HG03460 (cell line): ENCODE results near the gene GZF1.
"Not testable (repeated sequence)": the region's sequence is repeated elsewhere in the genome, so short reads cannot be mapped to it uniquely, and the experiment has no call there.

ENCODE experiments used
- ATAC-seq: cut with Tn5 transposase; IDR thresholded peaks from one replicate; pipeline ENCODE4 v1.9.1; 2021; ENCODE audit not compliant: unreplicated experiment

Gene GZF1

DNA sequence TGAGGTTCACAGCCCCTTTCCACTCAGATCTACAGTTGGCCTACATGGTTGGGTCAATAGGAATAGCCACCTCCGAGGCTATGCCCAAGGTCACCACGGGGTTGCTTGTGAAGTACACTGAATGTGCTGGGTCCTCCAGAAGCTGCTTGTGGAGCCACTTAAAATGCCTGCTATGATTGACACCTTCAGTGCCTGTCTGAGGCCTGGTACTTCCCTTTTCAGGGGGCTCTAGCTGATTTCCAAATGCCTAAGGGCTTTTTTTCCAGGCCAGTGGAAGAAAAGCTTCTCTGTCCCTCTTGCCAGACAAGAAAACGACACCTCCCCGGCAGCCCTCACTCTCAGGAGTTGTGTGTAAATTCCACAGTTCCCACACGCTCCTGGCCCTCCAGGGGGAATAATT, 17.6 kb upstream of the GZF1 start:
- ATAC-seq: no peak

DNA sequence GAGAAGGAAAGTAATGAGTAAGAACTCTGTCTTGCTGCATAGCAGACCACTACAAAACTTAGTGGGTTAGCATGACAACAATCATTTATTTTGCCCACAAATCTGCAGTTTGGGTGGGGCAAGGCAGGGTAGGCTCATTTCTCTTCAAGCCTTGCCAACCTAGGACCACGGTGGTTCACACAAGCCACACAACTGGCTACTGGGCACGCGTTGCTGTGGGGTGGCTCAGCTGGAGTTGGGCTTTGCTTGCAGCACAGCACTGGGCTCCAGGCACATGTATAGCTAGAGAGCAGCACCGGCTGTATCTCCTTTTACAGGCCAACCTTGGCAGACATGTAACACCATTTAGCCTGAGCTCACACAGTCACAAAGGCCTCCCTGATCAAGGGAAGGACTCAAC, 16.0 kb upstream of the GZF1 start:
- ATAC-seq: no peak

DNA sequence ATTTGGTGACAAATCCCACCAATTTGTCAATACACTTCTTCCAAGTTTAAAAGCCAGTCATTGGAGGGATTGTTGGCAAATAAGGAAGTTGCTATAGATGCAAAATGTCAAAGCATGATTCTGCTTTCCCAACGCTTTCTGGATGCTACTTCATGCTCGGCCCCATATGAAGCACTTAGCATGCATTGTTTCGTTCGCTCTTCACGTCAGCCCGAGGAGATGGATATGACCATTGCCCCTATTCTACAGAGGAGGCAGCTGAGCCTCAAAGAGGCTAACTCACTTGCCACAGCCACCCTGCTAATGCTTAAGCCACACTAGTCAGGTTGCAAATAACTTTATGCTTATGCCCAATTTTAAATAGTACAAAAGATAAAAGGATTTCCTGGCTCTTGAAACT, 14.2 kb upstream of the GZF1 start:
- no peak for ATAC-seq

DNA sequence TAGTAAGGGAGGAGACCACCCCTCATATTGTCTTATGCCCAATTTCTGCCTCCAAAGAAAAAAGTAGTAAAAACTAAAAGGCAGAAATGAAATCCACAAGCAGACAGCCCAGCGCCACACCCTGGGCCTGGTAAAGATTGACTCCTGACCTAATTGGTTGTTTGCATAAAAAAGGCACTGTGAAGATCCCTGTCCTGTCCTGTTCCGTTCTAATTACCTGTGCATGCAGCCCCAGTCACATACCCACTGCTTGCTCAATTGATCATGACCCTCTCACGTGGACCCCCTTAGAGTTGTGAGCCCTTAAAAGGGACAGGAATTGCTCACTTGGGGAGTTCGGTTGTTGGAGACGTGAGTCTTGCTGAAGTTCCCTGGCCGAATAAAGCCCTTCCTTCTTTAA, 13.5 kb upstream of the GZF1 start:
- not testable (repeated sequence) for ATAC-seq

DNA sequence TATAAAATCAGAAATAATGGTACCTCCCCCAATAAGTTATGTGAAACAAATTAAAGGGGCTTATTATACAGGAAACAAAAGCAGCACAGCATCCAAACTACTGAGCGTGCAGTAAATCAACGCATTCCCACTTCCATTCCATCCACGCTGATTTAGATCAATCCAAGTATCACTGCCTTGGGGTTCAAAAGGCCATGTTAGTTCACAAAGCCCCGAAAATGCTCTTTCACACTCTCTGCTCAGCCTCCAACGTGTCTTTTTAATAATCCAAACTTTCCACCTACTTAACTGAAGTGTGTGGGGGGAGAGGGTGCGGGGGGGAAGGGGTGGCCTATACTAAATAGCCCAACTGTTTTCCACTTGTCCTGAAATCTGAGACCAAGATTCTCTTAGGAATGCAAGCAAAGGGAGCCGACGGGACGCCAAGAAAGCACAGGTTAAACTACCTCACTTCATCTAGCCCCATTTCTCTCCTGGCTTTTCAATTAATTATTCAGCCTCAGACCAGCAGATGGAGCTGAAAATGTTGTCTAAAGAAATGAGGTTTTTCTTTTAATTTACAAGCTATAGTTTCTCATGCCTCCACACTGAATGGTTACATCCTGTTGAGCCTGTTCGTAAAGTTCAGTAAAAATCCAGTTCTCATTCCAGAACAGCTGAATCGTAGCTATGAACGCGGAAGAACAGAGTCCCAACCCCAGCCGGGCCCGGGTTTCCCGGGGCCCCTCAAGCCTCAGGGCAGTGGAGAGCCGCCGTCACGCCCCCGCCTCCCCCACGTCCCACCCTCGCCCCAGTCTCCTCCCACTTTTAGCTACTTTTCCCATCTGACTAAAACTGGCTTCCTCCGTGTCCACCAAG, 12.4 kb upstream of the GZF1 start:
- peak; percentile 27 for ATAC-seq

DNA sequence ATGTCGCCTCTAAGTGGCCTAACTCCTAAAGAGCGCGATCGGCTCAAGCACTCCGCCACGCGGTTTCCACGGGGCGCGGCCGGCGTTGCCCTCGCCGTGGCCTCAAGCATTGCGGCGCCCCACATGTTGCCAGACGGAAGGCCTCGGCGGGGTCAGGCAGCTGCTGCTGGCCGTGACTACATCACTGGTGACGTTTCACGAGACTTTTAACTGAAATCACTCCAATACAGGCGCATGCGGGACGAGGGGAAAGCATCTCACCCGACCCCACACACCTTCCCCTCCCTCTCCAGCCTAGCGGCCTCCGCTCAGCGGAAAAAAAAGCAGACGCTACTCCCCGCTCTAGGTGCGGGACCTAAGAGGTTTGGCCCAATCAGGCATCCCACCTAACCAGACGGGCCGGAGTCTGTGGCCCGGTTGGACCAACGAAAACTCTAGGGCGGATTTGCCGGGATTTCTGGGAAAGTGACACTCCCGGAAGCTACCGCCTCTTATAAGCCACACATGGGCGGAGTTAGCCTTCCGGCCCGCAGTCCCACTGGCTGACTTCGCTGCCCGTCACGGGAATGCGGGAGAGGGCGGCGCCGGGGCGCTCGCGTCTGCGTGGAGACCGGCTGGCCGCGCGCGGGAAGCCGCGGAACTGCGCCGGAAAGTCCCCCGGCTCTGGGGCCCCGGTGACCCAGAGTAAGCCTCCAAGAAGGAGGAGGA, 11.6 kb upstream of the GZF1 start, which contains the start of gene NXT1:
Gene NXT1, plus strand, starts transcription at position 596 of the 708 bp plus-strand sequence. CDS start 3,251 bp downstream, outside the sequence.
- peak; percentile 87 for ATAC-seq

DNA sequence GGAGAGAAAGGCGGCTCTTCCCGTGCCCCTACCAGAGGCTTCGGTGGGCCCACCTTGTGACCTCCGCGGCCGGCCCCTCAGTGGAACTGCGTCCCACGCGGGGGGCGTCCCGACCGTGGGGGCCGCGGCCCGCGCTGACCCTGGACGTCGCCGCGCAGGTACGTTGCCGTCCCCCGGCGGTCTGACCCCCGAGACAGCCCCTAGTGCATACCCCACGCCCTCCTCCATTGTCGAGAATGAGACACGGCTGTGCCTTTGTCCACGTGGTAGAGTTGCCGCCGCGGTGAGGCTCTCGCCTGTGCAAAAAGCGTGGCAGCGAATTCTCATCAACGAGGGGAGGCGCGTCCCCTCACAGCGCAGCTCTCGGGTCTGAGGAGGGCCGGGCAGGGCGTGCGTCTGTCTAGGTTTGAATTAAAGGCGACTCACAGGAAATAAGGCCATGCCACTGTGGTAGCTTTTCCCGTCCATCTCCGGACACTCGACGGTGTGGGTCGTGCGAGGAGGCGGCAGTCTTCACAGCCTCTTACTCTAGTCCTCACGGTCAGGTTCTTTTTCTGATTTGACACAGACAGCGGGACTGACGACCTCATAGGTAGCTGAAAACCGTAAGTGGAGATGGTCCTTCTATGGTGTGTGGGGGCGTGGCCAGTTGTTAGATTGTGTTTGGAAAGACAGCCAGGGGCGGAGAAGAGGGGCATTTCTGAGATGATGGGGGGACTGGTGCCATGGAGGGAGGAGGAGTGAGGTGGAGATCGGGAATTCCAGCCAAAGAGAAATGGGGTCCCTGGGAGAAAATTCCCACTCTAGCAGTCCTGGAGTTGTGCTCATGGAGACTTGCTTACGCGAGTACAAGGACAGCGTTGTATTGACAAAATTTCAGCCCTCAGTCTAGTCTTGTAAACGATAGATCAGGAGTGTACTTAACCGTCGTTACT, 10.8 kb upstream of the GZF1 start:
- ATAC-seq: peak; percentile 24

DNA sequence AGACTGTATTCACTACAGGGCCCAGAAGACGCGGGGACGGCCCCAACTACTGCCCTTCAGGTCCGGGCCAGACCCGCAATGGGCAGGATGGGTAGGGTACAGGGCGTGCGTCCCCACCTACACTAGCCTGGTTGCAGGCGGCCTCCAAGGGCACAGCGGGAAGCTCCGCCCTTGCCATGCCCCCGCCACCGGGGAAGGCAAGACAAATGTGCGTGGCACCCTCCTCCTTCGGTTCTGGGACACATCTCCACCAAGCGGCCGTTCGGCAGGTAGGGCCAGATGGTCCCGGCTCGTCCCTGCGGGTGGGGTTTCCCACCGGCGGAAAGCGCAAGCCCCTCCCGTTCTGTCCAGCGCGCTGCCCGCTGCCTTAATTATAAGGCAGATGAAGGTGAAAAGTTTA, 5.8 kb upstream of the GZF1 start:
- ATAC-seq: no peak

DNA sequence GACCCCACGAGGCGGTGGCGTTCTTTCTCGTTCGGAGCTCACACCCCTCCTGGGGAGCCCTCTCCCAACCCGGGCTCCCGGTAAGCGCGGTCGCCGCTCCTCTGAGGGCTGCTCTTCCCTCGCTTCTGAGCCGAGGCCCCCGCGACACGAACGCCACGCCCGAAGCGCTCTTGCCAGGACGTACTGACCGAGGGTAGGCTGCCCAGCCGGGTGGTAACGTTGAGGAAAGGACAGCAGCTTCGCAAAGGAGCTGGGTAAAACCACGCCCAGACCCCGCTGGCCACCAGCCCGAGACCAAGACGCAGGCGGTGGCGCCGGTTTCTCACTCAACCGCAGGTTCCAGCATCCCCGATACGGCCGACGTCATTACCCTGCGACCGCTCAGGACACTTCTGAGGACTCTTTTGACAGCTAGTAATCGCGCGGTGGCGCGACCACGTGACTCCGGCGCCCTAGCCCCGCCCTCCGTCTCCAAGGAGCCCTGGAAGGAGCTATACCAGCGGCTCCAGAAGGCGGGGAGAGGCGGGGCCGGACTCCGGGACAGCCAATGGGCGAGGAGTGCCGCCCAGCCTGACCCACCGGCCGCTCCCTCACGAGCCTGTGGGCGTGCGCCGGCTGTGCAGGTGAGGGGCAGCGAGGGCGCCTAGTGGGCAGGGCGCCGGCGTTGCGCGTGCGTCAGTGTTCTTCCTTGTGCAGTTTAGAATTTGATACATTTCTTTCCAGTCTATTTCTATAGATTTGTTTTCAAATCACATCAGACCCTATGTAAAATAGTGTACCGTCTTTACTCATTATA, 4.0 kb upstream of the GZF1 start:
- peak; percentile 70 for ATAC-seq

DNA sequence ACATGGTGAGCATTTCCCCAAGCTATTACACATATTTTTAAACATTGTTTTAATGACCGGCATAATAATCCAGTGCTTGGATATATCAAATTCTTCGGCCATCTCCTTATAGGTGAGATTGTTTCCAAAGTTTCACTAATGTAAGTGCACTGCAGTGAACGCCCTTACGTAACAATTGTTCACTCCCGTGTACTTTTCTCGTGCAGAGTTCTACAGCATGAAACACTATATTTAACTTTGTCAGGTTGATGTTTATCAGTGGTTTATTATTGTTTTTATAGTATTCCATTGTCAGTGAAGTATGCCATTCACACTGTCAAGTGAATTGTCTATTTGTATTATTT, 3.4 kb upstream of the GZF1 start:
- ATAC-seq: no peak

DNA sequence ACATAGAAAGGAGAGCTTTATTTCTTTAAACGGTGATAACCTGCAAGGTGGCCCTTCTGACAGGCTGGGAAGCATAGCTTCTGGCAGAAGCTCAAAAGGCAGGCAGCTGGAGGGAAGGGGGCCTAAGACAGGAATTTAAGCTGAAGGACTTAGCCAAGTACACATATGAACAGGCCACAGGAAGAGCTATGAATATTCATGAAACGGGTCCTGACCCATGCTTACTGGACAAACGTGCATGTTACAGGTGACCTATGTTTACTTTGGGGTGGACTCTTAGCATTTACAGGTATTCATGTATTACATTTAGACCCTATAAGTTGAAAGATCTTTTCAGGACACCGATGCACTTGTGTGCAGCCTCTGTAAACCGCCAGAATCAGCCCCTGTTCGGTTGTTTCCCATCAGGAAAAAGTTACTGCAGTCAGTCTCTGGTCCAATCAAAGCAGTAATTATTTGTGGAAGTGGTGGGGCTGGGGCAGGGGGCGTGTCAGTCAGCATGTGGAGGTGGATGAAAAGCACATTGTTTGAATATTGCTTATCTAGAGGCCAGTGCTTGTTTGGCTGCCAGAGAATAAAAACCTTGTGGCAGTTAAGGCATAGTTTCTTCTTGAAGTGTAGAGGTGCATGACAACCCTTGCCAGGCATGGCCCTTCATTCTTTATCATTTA, 2.9 kb upstream of the GZF1 start:
- ATAC-seq: no peak

DNA sequence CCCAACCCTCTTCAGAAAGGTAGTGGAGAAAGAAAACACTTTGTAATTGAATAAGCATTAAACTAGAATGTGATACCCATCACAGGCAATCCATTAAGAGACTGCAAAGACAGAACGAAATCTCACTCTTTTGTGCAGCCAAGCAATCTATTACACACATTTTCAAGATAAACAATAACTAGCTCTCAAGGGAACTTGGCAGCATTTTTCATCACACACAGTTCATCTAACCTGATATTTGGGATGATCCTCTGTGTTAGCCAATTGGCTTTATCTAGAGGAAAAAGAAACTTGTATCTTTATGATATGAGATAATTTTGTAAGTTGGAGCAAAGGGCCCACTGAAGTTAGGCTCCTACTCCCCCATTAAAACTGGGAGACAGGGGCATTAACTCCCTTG, 1.5 kb upstream of the GZF1 start:
- no peak for ATAC-seq

DNA sequence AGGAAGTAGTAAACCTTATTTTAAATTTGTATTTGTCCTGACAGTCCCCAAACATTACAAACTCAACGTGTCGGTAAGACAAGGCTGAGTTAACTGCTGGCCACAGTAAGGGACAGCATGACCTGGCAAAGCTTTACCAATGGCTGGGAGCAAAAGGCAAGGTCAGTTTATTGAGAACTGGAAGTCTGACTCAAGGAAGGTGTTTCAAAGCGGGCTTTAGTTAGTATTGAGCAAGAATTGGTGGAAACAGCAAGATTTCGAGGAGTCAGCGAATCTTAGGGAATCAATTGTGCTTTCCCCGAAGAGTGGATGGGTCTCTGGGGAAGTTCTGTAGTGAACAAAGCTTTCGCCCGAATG, 885 bp upstream of the GZF1 start:
- no peak for ATAC-seq

DNA sequence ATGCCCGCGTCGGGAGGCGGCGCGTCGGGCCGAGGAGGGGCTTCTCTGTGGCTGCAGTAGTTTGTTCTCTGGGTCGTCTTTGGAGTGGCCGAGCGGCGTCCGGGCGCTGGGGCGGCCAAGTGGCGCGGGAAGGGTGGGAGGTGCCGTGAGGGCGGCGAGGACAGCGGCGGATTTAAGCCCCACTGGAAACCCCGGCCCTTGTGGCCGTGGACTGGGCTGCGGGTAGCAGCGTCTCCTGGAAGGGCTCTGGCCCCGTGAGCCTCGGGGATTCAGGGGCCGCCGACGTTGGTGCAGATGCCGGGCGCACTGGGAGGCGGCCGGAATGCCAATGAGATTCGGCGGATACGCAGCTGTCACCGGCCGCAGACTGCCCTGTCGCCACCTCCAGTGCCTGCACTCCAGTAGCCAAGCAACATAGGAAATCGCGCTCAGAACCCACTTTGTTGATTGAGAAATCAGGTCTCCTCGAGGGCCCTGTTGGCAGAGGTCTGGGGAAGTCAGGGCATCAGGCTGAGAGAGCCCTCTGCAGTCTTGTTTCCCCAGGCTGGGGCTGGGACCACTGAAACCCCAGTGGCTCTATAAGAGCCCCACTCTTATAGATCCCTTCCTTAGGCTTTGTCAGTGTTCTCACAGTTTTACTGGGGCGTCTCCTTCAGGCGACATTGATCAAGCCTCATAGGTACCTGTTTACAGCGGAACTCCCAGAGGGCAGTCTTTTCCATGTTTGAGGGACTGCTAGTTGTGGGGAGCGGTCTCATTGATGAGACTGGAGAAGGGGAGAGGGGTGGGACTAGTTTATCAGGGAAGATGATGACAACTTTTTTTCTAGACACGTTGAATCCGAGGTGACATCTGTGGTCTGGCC, 642 bp downstream of the GZF1 start:
- peak; percentile 10 for ATAC-seq

DNA sequence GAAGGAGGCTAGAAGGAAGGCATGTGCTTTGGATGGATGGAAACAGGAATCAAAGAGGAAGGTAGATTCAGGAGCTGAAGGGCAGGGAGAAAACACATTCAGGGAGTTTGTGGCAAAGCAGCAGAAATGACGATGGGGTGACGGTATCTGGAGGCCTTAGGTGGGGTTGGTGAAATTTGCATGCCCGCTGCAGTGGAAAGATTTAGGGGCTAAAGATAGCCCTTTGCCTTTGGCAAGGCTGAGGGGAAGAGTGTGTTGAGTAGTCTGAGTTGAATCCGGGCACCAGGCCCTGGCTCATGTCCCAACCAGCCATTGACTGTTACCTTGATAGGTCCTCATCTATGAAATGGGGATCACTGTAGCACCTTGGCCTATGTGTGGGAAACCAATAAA, 1.3 kb downstream of the GZF1 start:
- ATAC-seq: no peak

DNA sequence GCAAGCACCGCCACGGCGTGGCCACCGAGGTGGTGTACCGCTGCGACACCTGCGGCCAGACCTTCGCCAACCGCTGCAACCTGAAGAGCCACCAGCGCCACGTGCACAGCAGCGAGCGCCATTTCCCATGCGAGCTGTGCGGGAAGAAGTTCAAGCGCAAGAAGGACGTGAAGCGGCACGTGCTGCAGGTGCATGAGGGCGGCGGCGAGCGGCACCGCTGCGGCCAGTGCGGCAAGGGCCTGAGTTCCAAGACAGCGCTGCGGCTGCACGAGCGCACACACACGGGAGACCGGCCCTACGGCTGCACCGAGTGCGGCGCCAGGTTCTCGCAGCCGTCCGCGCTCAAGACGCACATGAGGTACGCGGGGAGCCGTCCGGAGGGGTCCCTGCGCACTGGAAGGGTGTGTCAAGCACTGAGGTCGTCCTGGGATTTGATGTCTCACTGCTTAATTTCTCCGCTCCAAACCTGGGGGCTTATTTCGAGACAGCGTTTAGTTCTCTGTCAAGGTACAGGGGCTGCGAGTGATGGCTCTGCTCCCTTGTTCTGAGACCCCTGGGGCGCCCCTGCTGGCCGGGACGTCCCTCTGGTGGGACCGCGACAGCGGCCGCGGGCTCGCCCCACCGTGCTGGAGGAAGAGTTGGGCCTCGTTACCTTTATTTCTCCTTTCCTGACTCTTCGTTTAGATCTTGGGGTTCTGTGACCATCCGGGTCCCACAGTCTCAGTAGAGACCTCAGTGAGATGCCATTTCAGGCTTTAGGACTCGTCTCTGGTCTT, 3.6 kb downstream of the GZF1 start:
- no peak for ATAC-seq

DNA sequence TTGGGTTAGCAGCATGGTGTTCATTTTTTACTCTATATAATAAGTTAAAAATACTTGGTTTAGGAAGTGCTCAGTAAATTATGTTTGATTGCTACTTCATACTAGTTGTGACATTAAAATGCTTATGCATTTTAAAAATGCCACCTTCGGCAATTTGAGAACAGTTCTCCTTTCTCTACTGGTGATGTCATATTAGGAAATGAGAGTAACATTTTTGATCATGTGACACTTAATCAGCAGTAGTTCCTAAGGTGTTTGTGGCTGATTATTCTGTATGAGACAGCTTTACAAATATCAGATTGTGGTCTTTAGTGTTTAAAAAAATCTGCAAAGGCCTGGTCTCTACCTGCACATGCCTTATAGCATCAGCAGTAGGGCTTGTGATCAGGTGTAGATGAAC, 4.4 kb downstream of the GZF1 start:
- ATAC-seq: no peak

DNA sequence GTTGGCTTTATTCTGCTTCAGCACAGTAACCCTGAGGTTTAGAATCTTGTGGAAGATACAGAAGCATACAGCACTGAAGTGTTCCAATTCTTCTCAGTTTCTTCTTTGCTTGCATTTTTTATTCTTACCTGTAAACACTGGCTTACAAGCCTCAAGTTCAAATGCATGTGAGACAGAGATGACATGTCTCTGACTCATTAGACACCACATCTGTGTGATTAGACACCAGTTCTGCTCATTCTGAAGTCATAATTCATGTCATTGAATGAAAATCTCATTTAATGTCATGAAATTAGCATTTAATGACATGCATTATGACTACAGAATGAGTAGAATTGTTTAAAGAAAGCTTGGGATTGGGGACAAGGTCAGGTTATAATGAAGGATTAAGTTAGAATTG, 5.8 kb downstream of the GZF1 start:
- no peak for ATAC-seq
